ENCODE results near the gene HOXD9. TPM values are rescaled to one million over a fixed set of nuclear protein-coding genes. Genes with fewer than 3 reads are reported as not detected.

The HOXD9 gene
- polyA plus RNA-seq = 1 to 10 TPM in 1 of 4 donors, under 1 TPM in 2, not detected in 1; 0.27 to 1.9 (median 0.28) TPM
- long read RNA-seq, donor 1 = 0 reads
- long read RNA-seq, donor 2 = 0 reads
- long read RNA-seq, donor 3 = 0 reads
- long read RNA-seq, donor 4 = 0 reads
- long read RNA-seq, donor 5 = 0 reads
- long read RNA-seq, donor 6, partial matches to known transcripts = 0 of 1 reads
- long read RNA-seq, donor 6, other reads (novel, unspliced or antisense) = 0 of 1 reads
- long read RNA-seq, donor 7 = 0 reads
- long read RNA-seq, donor 8 = 0 reads
- long read RNA-seq, donor 9 = 0 reads
- long read RNA-seq, donor 10, partial matches to known transcripts = 0 of 3 reads
- long read RNA-seq, donor 10, other reads (novel, unspliced or antisense) = 0 of 3 reads

DNA sequence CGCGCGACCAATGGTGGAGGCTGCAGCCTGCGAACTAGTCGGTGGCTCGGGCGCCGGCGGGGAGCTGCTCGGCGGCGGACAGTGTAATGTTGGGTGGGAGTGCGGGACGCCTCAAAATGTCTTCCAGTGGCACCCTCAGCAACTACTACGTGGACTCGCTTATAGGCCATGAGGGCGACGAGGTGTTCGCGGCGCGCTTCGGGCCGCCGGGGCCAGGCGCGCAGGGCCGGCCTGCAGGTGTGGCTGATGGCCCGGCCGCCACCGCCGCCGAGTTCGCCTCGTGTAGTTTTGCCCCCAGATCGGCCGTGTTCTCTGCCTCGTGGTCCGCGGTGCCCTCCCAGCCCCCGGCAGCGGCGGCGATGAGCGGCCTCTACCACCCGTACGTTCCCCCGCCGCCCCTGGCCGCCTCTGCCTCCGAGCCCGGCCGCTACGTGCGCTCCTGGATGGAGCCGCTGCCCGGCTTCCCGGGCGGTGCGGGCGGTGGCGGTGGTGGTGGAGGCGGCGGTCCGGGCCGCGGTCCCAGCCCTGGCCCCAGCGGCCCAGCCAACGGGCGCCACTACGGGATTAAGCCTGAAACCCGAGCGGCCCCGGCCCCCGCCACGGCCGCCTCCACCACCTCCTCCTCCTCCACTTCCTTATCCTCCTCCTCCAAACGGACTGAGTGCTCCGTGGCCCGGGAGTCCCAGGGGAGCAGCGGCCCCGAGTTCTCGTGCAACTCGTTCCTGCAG, at the start of gene HOXD9:
Gene HOXD9 (plus strand): TSS at position 37 of the 728 bp plus-strand sequence. CDS start 50 bp downstream, at position 87.
- WGBS, 3 donors = 3 to 4% (median 3%) methylated on average over 49 to 84 of the region's 84 CpGs
- H3K27me3 ChIP-seq (ENCODE audit: control insufficient read depth in 3 of 3, insufficient read depth in 3 of 3, low read length in 3 of 3) = peaks cover 13 to 95% (median 58%) of the 10 kb centered on the region in 3 donors
- no peaks in the 10 kb centered on the region for H3K4me1 ChIP-seq (ENCODE audit: control insufficient read depth in 3 of 3, insufficient read depth in 2 of 3, low read depth in 1 of 3, low read length in 2 of 3)
- peak in 1 of 2 donors; percentile 69 for DNase-seq
- no peaks in the 10 kb centered on the region for H3K36me3 ChIP-seq (ENCODE audit: control insufficient read depth in 3 of 3, insufficient read depth in 2 of 3, low read depth in 1 of 3, low read length in 3 of 3)
- H3K9me3 ChIP-seq (ENCODE audit: control insufficient read depth in 2 of 2, insufficient read depth in 1 of 2, low read depth in 1 of 2, low read length in 1 of 2) = peaks cover 0 to 4% of the 10 kb centered on the region in 2 donors
- H3K4me3 ChIP-seq (ENCODE audit: low read depth in 1 of 3, low read length in 3 of 3) = peak within 1 kb of the TSS; percentile 27 to 59 (median 37)
- no peak within 1 kb of the TSS for H3K27ac ChIP-seq (ENCODE audit: low read depth in 1 of 3, low read length in 2 of 3)
- FAIRE-seq = no peak

- WGBS, 3 donors = 3 to 7% (median 5%) methylated on average over 29 of the region's 29 CpGs
- Histone ChIP-seq H3K9me3 (ENCODE audit: control insufficient read depth in 2 of 2, insufficient read depth in 1 of 2, low read depth in 1 of 2, low read length in 1 of 2) (peaks cover 0 to 8% of the 10 kb centered on the region in 2 donors), H3K27me3 (ENCODE audit: control insufficient read depth in 3 of 3, insufficient read depth in 3 of 3, low read length in 3 of 3) (peaks cover 15 to 90% (median 62%) of the 10 kb centered on the region in 3 donors), H3K27ac (ENCODE audit: low read depth in 1 of 3, low read length in 2 of 3) (no peak overlapping the region), H3K4me3 (ENCODE audit: low read depth in 1 of 3, low read length in 3 of 3) (no peak overlapping the region), H3K4me1 (ENCODE audit: control insufficient read depth in 3 of 3, insufficient read depth in 2 of 3, low read depth in 1 of 3, low read length in 2 of 3) (peaks cover 0 to 4% (median 0%) of the 10 kb centered on the region in 3 donors), H3K36me3 (ENCODE audit: control insufficient read depth in 3 of 3, insufficient read depth in 2 of 3, low read depth in 1 of 3, low read length in 3 of 3) (no peaks in the 10 kb centered on the region)
- DNase-seq = no peak
- no peak for FAIRE-seq
Measured at GRCh38 chr2:176072951-176073904, 49.3 kb upstream of the HOXD9 start.

DNA sequence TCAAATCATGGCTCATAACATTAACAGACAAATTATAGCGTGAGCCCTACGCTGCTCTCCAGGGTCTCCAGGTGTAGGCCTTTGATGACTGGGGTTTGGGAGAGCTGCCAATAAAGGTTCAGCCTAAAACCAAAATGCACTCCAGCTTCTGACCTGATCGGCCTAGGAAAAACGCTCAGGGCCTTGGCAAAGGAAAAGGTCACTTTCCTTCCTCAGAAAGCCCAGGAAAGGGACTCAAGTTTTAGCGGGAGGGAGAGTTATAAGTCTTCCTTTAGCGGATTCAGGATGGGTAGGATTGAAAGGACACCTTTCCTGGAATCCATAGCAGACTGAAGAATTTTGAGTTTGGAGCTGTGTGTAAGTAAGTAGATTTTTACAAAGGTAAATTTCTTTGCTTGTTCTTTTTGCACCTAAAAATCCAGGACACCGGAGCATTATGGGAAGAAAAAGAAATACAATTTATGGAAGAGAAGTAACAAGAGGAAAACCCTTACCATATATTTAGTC, 47.5 kb upstream of the HOXD9 start:
- DNase-seq (no peak), FAIRE-seq (no peak)
- Histone ChIP-seq H3K4me3 (ENCODE audit: low read depth in 1 of 3, low read length in 3 of 3) (no peak overlapping the region), H3K4me1 (ENCODE audit: control insufficient read depth in 3 of 3, insufficient read depth in 2 of 3, low read depth in 1 of 3, low read length in 2 of 3) (no peaks in the 10 kb centered on the region), H3K27me3 (ENCODE audit: control insufficient read depth in 3 of 3, insufficient read depth in 3 of 3, low read length in 3 of 3) (peaks cover 15 to 90% (median 63%) of the 10 kb centered on the region in 3 donors), H3K27ac (ENCODE audit: low read depth in 1 of 3, low read length in 2 of 3) (no peak overlapping the region), H3K36me3 (ENCODE audit: control insufficient read depth in 3 of 3, insufficient read depth in 2 of 3, low read depth in 1 of 3, low read length in 3 of 3) (no peaks in the 10 kb centered on the region), H3K9me3 (ENCODE audit: control insufficient read depth in 2 of 2, insufficient read depth in 1 of 2, low read depth in 1 of 2, low read length in 1 of 2) (peaks cover 0 to 8% of the 10 kb centered on the region in 2 donors)
- WGBS, 3 donors = 17 to 21% (median 20%) methylated on average over 7 of the region's 7 CpGs

GRCh38 chr2:176075481-176075880, 47.0 kb upstream of the HOXD9 start:
- FAIRE-seq (no peak), DNase-seq (no peak)
- Histone ChIP-seq H3K4me3 (ENCODE audit: low read depth in 1 of 3, low read length in 3 of 3) (no peak overlapping the region), H3K27ac (ENCODE audit: low read depth in 1 of 3, low read length in 2 of 3) (no peak overlapping the region), H3K9me3 (ENCODE audit: control insufficient read depth in 2 of 2, insufficient read depth in 1 of 2, low read depth in 1 of 2, low read length in 1 of 2) (peaks cover 0 to 8% of the 10 kb centered on the region in 2 donors), H3K36me3 (ENCODE audit: control insufficient read depth in 3 of 3, insufficient read depth in 2 of 3, low read depth in 1 of 3, low read length in 3 of 3) (no peaks in the 10 kb centered on the region), H3K4me1 (ENCODE audit: control insufficient read depth in 3 of 3, insufficient read depth in 2 of 3, low read depth in 1 of 3, low read length in 2 of 3) (peaks cover 0 to 4% (median 0%) of the 10 kb centered on the region in 3 donors), H3K27me3 (ENCODE audit: control insufficient read depth in 3 of 3, insufficient read depth in 3 of 3, low read length in 3 of 3) (peaks cover 15 to 88% (median 62%) of the 10 kb centered on the region in 3 donors)
- 8 to 14% (median 11%) methylated on average over 15 of the region's 15 CpGs for WGBS, 3 donors

GRCh38 chr2:176076063-176076462, 46.5 kb upstream of the HOXD9 start:
- Histone ChIP-seq H3K27me3 (ENCODE audit: control insufficient read depth in 3 of 3, insufficient read depth in 3 of 3, low read length in 3 of 3) (peaks cover 18 to 88% (median 62%) of the 10 kb centered on the region in 3 donors), H3K36me3 (ENCODE audit: control insufficient read depth in 3 of 3, insufficient read depth in 2 of 3, low read depth in 1 of 3, low read length in 3 of 3) (no peaks in the 10 kb centered on the region), H3K27ac (ENCODE audit: low read depth in 1 of 3, low read length in 2 of 3) (no peak overlapping the region), H3K9me3 (ENCODE audit: control insufficient read depth in 2 of 2, insufficient read depth in 1 of 2, low read depth in 1 of 2, low read length in 1 of 2) (peaks cover 0 to 11% of the 10 kb centered on the region in 2 donors), H3K4me3 (ENCODE audit: low read depth in 1 of 3, low read length in 3 of 3) (no peak overlapping the region), H3K4me1 (ENCODE audit: control insufficient read depth in 3 of 3, insufficient read depth in 2 of 3, low read depth in 1 of 3, low read length in 2 of 3) (peaks cover 0 to 4% (median 0%) of the 10 kb centered on the region in 3 donors)
- 13 to 26% (median 22%) methylated on average over 7 of the region's 7 CpGs for WGBS, 3 donors
- FAIRE-seq = no peak
- DNase-seq = no peak

- H3K4me1 ChIP-seq (ENCODE audit: control insufficient read depth in 3 of 3, insufficient read depth in 2 of 3, low read depth in 1 of 3, low read length in 2 of 3) = peaks cover 0 to 4% (median 0%) of the 10 kb centered on the region in 3 donors
- 5 to 15% (median 9%) methylated on average over 2 of the region's 2 CpGs for WGBS, 3 donors
- DNase-seq = no peak
- FAIRE-seq = no peak
- H3K4me3 ChIP-seq (ENCODE audit: low read depth in 1 of 3, low read length in 3 of 3) = no peak overlapping the region
- H3K9me3 ChIP-seq (ENCODE audit: control insufficient read depth in 2 of 2, insufficient read depth in 1 of 2, low read depth in 1 of 2, low read length in 1 of 2) = peaks cover 0 to 13% of the 10 kb centered on the region in 2 donors
- peaks cover 15 to 88% (median 61%) of the 10 kb centered on the region in 3 donors for H3K27me3 ChIP-seq (ENCODE audit: control insufficient read depth in 3 of 3, insufficient read depth in 3 of 3, low read length in 3 of 3)
- H3K27ac ChIP-seq (ENCODE audit: low read depth in 1 of 3, low read length in 2 of 3) = no peak overlapping the region
- H3K36me3 ChIP-seq (ENCODE audit: control insufficient read depth in 3 of 3, insufficient read depth in 2 of 3, low read depth in 1 of 3, low read length in 3 of 3) = no peaks in the 10 kb centered on the region
Measured at GRCh38 chr2:176076796-176077195, 45.7 kb upstream of the HOXD9 start.

DNA sequence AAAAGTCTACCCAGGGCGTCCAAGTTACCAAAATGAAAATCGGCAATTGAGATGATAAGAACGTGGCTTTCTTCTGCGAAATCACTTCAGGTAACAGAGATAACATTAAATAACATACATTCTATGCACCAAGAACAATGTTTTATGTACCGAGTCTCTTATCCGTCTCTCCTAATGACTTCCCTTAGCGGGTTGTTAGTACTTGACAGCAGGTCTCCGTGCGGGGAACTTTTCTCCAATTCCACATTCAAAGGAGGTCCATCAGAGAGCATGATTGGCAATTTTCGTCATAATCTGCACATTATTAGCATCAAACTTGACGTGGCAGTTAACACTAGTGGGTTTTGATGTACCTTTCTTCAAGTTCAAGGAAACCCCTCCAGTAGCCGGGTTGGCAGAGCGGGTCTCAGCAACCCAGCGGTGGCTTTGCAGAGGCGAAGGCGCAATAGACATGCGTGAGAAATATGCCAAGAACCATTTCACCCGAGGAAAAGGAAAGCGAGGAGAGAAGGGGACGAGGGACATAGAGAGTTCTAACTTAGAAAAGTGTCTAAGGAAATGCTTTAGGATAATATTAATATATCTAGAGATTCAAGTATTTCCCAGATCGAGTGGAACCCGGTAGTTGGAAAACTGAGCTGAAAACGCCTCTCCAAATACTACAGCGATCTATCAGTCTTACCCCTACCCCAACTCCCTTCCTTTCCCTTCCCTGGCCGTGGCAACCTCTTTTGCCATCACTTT, 43.8 kb upstream of the HOXD9 start:
- WGBS, 3 donors = 6 to 12% (median 10%) methylated on average over 25 of the region's 25 CpGs
- Histone ChIP-seq H3K4me3 (ENCODE audit: low read depth in 1 of 3, low read length in 3 of 3) (no peak overlapping the region), H3K4me1 (ENCODE audit: control insufficient read depth in 3 of 3, insufficient read depth in 2 of 3, low read depth in 1 of 3, low read length in 2 of 3) (peaks cover 0 to 4% (median 0%) of the 10 kb centered on the region in 3 donors), H3K27ac (ENCODE audit: low read depth in 1 of 3, low read length in 2 of 3) (no peak overlapping the region), H3K36me3 (ENCODE audit: control insufficient read depth in 3 of 3, insufficient read depth in 2 of 3, low read depth in 1 of 3, low read length in 3 of 3) (no peaks in the 10 kb centered on the region), H3K27me3 (ENCODE audit: control insufficient read depth in 3 of 3, insufficient read depth in 3 of 3, low read length in 3 of 3) (peaks cover 21 to 88% (median 66%) of the 10 kb centered on the region in 3 donors), H3K9me3 (ENCODE audit: control insufficient read depth in 2 of 2, insufficient read depth in 1 of 2, low read depth in 1 of 2, low read length in 1 of 2) (peaks cover 0 to 16% of the 10 kb centered on the region in 2 donors)
- FAIRE-seq (no peak), DNase-seq (no peak)

Measured in small intestine (tissue), 16 donors.